Liver (tissue), 9 donors: ENCODE measurements around the gene STAT3. TPM values are rescaled to one million over a fixed set of nuclear protein-coding genes. Genes with fewer than 3 reads are reported as not detected.

Source experiments
- DNase-seq: peaks from one replicate; pipeline ENCODE4 v3.0.0-alpha.2; 2017; ENCODE audit warnings: low spot score
- H3K27ac ChIP-seq, 2 donors: one replicate each; pipeline ENCODE4 v1.7.0; 2013; ENCODE audit warnings: inconsistent platforms in 2 of 2, low read length in 2 of 2, control low read depth in 1 of 2, low read depth in 1 of 2, mild to moderate bottlenecking in 1 of 2
- H3K27me3 ChIP-seq, 4 donors: one replicate each; pipeline versions ENCODE4 v1.6.1 to v1.7.0; 2013; ENCODE audit warnings: low read length in 3 of 4, inconsistent platforms in 1 of 4, mild to moderate bottlenecking in 1 of 4, moderate library complexity in 1 of 4; ENCODE audit not compliant: control insufficient read depth in 4 of 4, insufficient read depth in 4 of 4
- H3K36me3 ChIP-seq, 4 donors: one replicate each; pipeline versions ENCODE4 v1.6.1 to v1.7.0; 2013; ENCODE audit warnings: low read length in 3 of 4, mild to moderate bottlenecking in 3 of 4, low read depth in 1 of 4, moderate library complexity in 1 of 4; ENCODE audit not compliant: control insufficient read depth in 4 of 4, insufficient read depth in 3 of 4
- H3K4me1 ChIP-seq, 4 donors: one replicate each; pipeline versions ENCODE4 v1.6.1 to v1.7.0; 2013; ENCODE audit warnings: low read length in 3 of 4, mild to moderate bottlenecking in 3 of 4, moderate library complexity in 1 of 4; ENCODE audit not compliant: control insufficient read depth in 4 of 4, insufficient read depth in 4 of 4
- H3K4me3 ChIP-seq, 3 donors: one replicate each; pipeline versions ENCODE4 v1.6.1 to v1.7.0; 2013; ENCODE audit warnings: low read length in 3 of 3, control low read depth in 1 of 3, low read depth in 1 of 3, mild to moderate bottlenecking in 1 of 3
- H3K9ac ChIP-seq, 2 donors: one replicate each; pipeline ENCODE4 v1.7.0; 2013; ENCODE audit warnings: low read length in 2 of 2, mild to moderate bottlenecking in 2 of 2, moderate library complexity in 2 of 2, control low read depth in 1 of 2, low read depth in 1 of 2
- H3K9me3 ChIP-seq, 4 donors: one replicate each; pipeline versions ENCODE4 v1.6.1 to v1.7.0; 2013; ENCODE audit warnings: low read length in 3 of 4; ENCODE audit not compliant: control insufficient read depth in 4 of 4
- CTCF ChIP-seq: fragments of 150-350 bp; IDR thresholded peaks from 2 replicates; pipeline ENCODE4 v1.5.1; 2017; ENCODE audit warnings: improper control_type of control experiment, low read depth, low read length; ENCODE audit not compliant: missing input control
- EGR1 ChIP-seq, 2 donors: IDR thresholded peaks; 2 replicates each; pipeline ENCODE4 v1.6.1; 2016 to 2018; ENCODE audit warnings: antibody characterized with exemption in 2 of 2, low read depth in 2 of 2
- FOXA1 ChIP-seq: IDR thresholded peaks from 2 replicates; pipeline ENCODE4 v1.6.1; 2016; ENCODE audit warnings: antibody characterized with exemption
- GABPA ChIP-seq, 2 donors: IDR thresholded peaks in 1 of 2; conservative IDR thresholded peaks in 1 of 2; 2 replicates each; pipeline ENCODE4 v1.6.1; 2016; ENCODE audit warnings: antibody characterized with exemption in 2 of 2, mild to moderate bottlenecking in 1 of 2, moderate library complexity in 1 of 2
- HNF4A ChIP-seq, 2 donors: conservative IDR thresholded peaks; 2 replicates each; pipeline ENCODE4 v1.6.1; 2016; ENCODE audit warnings: antibody characterized with exemption in 2 of 2, mild to moderate bottlenecking in 2 of 2
- JUND ChIP-seq, 2 donors: IDR thresholded peaks; 2 replicates each; pipeline ENCODE4 v1.6.1; 2016; ENCODE audit warnings: antibody characterized with exemption in 2 of 2
- NR2F2 ChIP-seq: IDR thresholded peaks from 2 replicates; pipeline ENCODE4 v1.6.1; 2016; ENCODE audit warnings: antibody characterized with exemption
- RAD21 ChIP-seq, 2 donors: IDR thresholded peaks; 2 replicates each; pipeline ENCODE4 v1.6.1; 2016; ENCODE audit warnings: antibody characterized with exemption in 2 of 2, mild to moderate bottlenecking in 2 of 2
- SP1 ChIP-seq: IDR thresholded peaks from 2 replicates; pipeline ENCODE4 v1.6.1; 2018; ENCODE audit warnings: antibody characterized with exemption, mild to moderate bottlenecking
- TAF1 ChIP-seq: conservative IDR thresholded peaks from 2 replicates; pipeline ENCODE4 v1.6.1; 2016; ENCODE audit warnings: antibody characterized with exemption, mild to moderate bottlenecking
- YY1 ChIP-seq: IDR thresholded peaks from 2 replicates; pipeline ENCODE4 v1.6.1; 2016; ENCODE audit warnings: antibody characterized with exemption, mild to moderate bottlenecking
- WGBS: extraction: QIAGEN DNeasy Blood & Tissue Kit; methylation state at CpG from one replicate; pipeline ENCODE4 v1.1.7; 2013; 5-methylcytosine and 5-hydroxymethylcytosine counted together
- polyA plus RNA-seq, 2 donors: library from polyadenylated mRNA; stranded (reverse) in 1 of 2; unstranded in 1 of 2; fragments of 200-250 nt in 1 of 2; fragments of >200 nt in 1 of 2; fragmentation: Nextera tagmentation in 1 of 2; extraction: Ambion mirVana in 1 of 2; gene quantifications; one replicate each; pipeline versions ENCODE4 v1.2.1 to v1.2.3, GENCODE V29; 2013 to 2015
- total RNA-seq, 2 donors: library from RNA; depleted of rRNA; stranded (reverse); fragments of >200 nt; gene quantifications; one replicate each; pipeline ENCODE4 v1.2.3, GENCODE V29; 2014
- TF ChIP-seq, protein P1 (sequence below): IDR thresholded peaks from 2 replicates; pipeline ENCODE4 v1.6.1; 2016; ENCODE audit warnings: antibody characterized with exemption
- TF ChIP-seq, protein P2 (sequence below): IDR thresholded peaks from 2 replicates; pipeline ENCODE4 v1.6.1; 2016; ENCODE audit warnings: antibody characterized with exemption
- TF ChIP-seq, protein P3 (sequence below): IDR thresholded peaks from 2 replicates; pipeline ENCODE4 v1.6.1; 2016; ENCODE audit warnings: antibody characterized with exemption
- TF ChIP-seq, protein P4 (sequence below): IDR thresholded peaks from 2 replicates; pipeline ENCODE4 v1.6.1; 2016; ENCODE audit warnings: antibody characterized with exemption, mild to moderate bottlenecking
- donor health status: healthy.
- donor health status: healthy.
- donor health status: healthy.
- donor health status: healthy.
- donor health status: healthy.

The STAT3 gene
- total and polyA plus RNA-seq, 4 donors: 68.7 to 301 (median 114) TPM

DNA sequence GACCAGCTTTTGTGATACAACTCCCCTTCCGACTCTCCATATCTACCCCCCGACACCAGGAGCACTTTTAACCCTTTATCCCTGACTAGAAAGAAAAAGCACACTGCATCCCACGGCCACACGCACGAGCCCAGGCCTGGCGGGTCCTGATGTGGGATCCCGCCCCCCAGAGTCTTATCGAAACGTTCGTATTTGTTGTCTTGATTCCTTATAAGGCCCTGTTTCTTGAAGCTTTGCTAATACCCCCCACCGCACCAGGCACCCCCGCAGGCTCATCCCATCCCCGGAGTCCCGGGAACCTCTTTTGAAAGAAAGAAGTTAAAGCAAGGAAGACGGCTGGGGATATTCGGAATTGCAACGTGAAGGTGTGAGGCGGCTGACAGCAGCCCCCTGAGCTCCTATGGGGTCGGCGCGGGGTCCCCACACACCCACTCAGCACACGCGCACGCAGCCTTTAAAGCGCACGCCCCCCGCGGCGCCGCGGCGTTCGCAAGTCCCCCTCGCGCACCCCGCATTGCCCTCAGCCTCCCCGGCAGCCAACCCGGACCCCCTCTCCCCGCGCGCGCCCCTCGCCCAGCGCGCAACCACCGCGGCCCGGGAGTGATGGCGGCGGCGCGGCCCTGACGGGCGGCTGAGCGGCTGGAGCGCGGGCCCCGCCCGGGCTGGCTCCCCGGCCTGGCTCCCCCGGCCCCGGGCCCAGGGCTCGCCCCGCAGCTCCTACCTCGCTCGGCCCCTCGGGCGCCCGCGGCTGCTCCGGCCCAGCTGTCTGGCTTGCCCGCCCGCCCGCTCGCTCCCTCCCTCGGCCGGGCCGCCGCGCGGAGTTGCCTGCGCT lies 112.5 kb downstream of the STAT3 start:
- Histone ChIP-seq H3K4me1 (peaks cover 3 to 34% (median 16%) of the 10 kb centered on the region in 4 donors), H3K4me3 (peak overlapping the region; percentile 67 to 98 (median 72)), H3K9ac (peak overlapping the region; percentile 76 to 91), H3K9me3 (no peaks in the 10 kb centered on the region), H3K36me3 (no peaks in the 10 kb centered on the region), H3K27me3 (no peaks in the 10 kb centered on the region), H3K27ac (peak overlapping the region; percentile 20 to 98)
- TF ChIP-seq JUND (IDR thresholded peaks at IDR 0.05) (no peak), GABPA (IDR thresholded peaks at IDR 0.05 in 1 of 2, conservative IDR thresholded peaks at IDR 0.05 in 1 of 2) (no peak), CTCF (no peak), NR2F2 (no peak), SP1 (no peak), FOXA1 (no peak), YY1 (no peak), RAD21 (IDR thresholded peaks at IDR 0.05) (no peak), HNF4A (conservative IDR thresholded peaks at IDR 0.05) (no peak), EGR1 (IDR thresholded peaks at IDR 0.05; ENCODE audit: low read depth in 2 of 2) (no peak)
- TF ChIP-seq, protein P1, sequence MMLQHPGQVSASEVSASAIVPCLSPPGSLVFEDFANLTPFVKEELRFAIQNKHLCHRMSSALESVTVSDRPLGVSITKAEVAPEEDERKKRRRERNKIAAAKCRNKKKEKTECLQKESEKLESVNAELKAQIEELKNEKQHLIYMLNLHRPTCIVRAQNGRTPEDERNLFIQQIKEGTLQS: no peak
- TF ChIP-seq, protein P2, sequence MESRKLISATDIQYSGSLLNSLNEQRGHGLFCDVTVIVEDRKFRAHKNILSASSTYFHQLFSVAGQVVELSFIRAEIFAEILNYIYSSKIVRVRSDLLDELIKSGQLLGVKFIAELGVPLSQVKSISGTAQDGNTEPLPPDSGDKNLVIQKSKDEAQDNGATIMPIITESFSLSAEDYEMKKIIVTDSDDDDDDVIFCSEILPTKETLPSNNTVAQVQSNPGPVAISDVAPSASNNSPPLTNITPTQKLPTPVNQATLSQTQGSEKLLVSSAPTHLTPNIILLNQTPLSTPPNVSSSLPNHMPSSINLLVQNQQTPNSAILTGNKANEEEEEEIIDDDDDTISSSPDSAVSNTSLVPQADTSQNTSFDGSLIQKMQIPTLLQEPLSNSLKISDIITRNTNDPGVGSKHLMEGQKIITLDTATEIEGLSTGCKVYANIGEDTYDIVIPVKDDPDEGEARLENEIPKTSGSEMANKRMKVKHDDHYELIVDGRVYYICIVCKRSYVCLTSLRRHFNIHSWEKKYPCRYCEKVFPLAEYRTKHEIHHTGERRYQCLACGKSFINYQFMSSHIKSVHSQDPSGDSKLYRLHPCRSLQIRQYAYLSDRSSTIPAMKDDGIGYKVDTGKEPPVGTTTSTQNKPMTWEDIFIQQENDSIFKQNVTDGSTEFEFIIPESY: no peak
- TF ChIP-seq, protein P3, sequence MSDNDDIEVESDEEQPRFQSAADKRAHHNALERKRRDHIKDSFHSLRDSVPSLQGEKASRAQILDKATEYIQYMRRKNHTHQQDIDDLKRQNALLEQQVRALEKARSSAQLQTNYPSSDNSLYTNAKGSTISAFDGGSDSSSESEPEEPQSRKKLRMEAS: no peak
- WGBS: under 1% methylated on average over 82 of the region's 82 CpGs
- peak; percentile 58 for DNase-seq

- peak overlapping the region; percentile 4 to 76 for H3K9ac ChIP-seq
- H3K4me1 ChIP-seq: peaks cover 4 to 34% (median 16%) of the 10 kb centered on the region in 4 donors
- no peak for DNase-seq
- no peaks in the 10 kb centered on the region for H3K27me3 ChIP-seq
- H3K36me3 ChIP-seq: no peaks in the 10 kb centered on the region
- peak overlapping the region; percentile 20 to 98 for H3K27ac ChIP-seq
- peak overlapping the region; percentile 67 to 98 (median 72) for H3K4me3 ChIP-seq
- no peaks in the 10 kb centered on the region for H3K9me3 ChIP-seq
- WGBS: 24% methylated on average over 13 of the region's 13 CpGs
- TF ChIP-seq CTCF (no peak), GABPA (IDR thresholded peaks at IDR 0.05 in 1 of 2, conservative IDR thresholded peaks at IDR 0.05 in 1 of 2) (no peak), TAF1 (no peak)
- TF ChIP-seq, protein P4, sequence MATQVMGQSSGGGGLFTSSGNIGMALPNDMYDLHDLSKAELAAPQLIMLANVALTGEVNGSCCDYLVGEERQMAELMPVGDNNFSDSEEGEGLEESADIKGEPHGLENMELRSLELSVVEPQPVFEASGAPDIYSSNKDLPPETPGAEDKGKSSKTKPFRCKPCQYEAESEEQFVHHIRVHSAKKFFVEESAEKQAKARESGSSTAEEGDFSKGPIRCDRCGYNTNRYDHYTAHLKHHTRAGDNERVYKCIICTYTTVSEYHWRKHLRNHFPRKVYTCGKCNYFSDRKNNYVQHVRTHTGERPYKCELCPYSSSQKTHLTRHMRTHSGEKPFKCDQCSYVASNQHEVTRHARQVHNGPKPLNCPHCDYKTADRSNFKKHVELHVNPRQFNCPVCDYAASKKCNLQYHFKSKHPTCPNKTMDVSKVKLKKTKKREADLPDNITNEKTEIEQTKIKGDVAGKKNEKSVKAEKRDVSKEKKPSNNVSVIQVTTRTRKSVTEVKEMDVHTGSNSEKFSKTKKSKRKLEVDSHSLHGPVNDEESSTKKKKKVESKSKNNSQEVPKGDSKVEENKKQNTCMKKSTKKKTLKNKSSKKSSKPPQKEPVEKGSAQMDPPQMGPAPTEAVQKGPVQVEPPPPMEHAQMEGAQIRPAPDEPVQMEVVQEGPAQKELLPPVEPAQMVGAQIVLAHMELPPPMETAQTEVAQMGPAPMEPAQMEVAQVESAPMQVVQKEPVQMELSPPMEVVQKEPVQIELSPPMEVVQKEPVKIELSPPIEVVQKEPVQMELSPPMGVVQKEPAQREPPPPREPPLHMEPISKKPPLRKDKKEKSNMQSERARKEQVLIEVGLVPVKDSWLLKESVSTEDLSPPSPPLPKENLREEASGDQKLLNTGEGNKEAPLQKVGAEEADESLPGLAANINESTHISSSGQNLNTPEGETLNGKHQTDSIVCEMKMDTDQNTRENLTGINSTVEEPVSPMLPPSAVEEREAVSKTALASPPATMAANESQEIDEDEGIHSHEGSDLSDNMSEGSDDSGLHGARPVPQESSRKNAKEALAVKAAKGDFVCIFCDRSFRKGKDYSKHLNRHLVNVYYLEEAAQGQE: no peak
- TF ChIP-seq, protein P3: no peak
- TF ChIP-seq, protein P2: no peak
- TF ChIP-seq, protein P1: no peak
Measured at GRCh38 chr17:42274812-42275526, 113.3 kb downstream of the STAT3 start.
